CD14-positive monocyte (primary cell): ENCODE measurements around the gene JDP2. TPM values are rescaled to one million over a fixed set of nuclear protein-coding genes. Genes with fewer than 3 reads are reported as not detected.

Source experiments
- DNase-seq, 3 donors: peaks; one replicate each; pipeline ENCODE4 v3.0.0-alpha.2; 2011 to 2022
- H2AFZ ChIP-seq: 2 replicates; pipeline ENCODE4 v1.6.0; 2012; ENCODE audit warnings: mild to moderate bottlenecking, low read depth, low read length, inconsistent platforms; ENCODE audit not compliant: insufficient read depth, poor library complexity, severe bottlenecking
- H3K27ac ChIP-seq, 2 donors: 1 replicate in 1 of 2; 2 replicates in 1 of 2; pipeline ENCODE4 v1.5.1; 2012 to 2013; ENCODE audit warnings: low read length in 2 of 2, control low read depth in 1 of 2, inconsistent platforms in 1 of 2, low read depth in 1 of 2, mild to moderate bottlenecking in 1 of 2
- H3K27me3 ChIP-seq, 2 donors: one replicate each; pipeline versions ENCODE4 v1.6.0 to v1.6.1; 2011 to 2013; ENCODE audit warnings: low read length in 2 of 2; ENCODE audit not compliant: control insufficient read depth in 2 of 2, insufficient read depth in 2 of 2
- H3K36me3 ChIP-seq, 2 donors: replicated peaks in 1 of 2; 1 replicate in 1 of 2; 2 replicates in 1 of 2; pipeline versions ENCODE4 v1.5.1 to v1.6.1; 2012 to 2013; ENCODE audit warnings: low read length in 2 of 2, control low read depth in 1 of 2, inconsistent platforms in 1 of 2, mild to moderate bottlenecking in 1 of 2; ENCODE audit not compliant: insufficient read depth in 2 of 2, control insufficient read depth in 1 of 2
- H3K4me1 ChIP-seq, 2 donors: 1 replicate in 1 of 2; 2 replicates in 1 of 2; pipeline versions ENCODE4 v1.5.1 to v1.6.1; 2012 to 2013; ENCODE audit warnings: low read length in 2 of 2, control low read depth in 1 of 2, inconsistent platforms in 1 of 2, mild to moderate bottlenecking in 1 of 2, moderate library complexity in 1 of 2; ENCODE audit not compliant: insufficient read depth in 2 of 2, control insufficient read depth in 1 of 2
- H3K4me2 ChIP-seq: replicated peaks from 2 replicates; pipeline ENCODE3; 2012; ENCODE audit warnings: low read length, moderate library complexity, mild to moderate bottlenecking; ENCODE audit not compliant: poor library complexity, severe bottlenecking; ENCODE audit errors: extremely low read depth
- H3K4me3 ChIP-seq, 3 experiments: fragments of 200-600 bp in 1 of 3; sonication (generic) in 1 of 3; replicated peaks in 1 of 3; 1 replicate in 2 of 3; 2 replicates in 1 of 3; pipeline ENCODE4 v1.5.1; 2011 to 2013; ENCODE audit warnings: low read length in 3 of 3, mild to moderate bottlenecking in 3 of 3, control low read depth in 2 of 3, low read depth in 2 of 3, inconsistent platforms in 1 of 3, moderate library complexity in 1 of 3
- H3K79me2 ChIP-seq: 2 replicates; pipeline ENCODE4 v1.6.0; 2012; ENCODE audit warnings: mild to moderate bottlenecking, control low read depth, inconsistent platforms, low read length, moderate library complexity; ENCODE audit not compliant: insufficient read depth
- H3K9ac ChIP-seq: 2 replicates; pipeline ENCODE4 v1.6.0; 2017; ENCODE audit warnings: low read length, mild to moderate bottlenecking; ENCODE audit not compliant: insufficient read depth, poor library complexity, severe bottlenecking
- H3K9me3 ChIP-seq, 2 donors: replicated peaks in 1 of 2; 1 replicate in 1 of 2; 2 replicates in 1 of 2; pipeline versions ENCODE4 v1.5.1 to v1.6.1; 2012 to 2013; ENCODE audit warnings: low read length in 2 of 2, control low read depth in 1 of 2; ENCODE audit not compliant: control insufficient read depth in 1 of 2, insufficient read depth in 1 of 2
- H4K20me1 ChIP-seq: 2 replicates; pipeline ENCODE4 v1.6.0; 2012; ENCODE audit warnings: mild to moderate bottlenecking, low read length, control low read depth, moderate library complexity; ENCODE audit not compliant: insufficient read depth
- H3K27ac Mint-ChIP-seq, 7 donors: one replicate each; pipeline ENCODE4 v1.8.0; 2020; ENCODE audit warnings: mild to moderate bottlenecking in 7 of 7, mixed read lengths in 7 of 7, moderate library complexity in 6 of 7, inconsistent platforms in 2 of 7
- H3K27me3 Mint-ChIP-seq, 3 donors: one replicate each; pipeline ENCODE4 v1.8.0; 2021 to 2022; ENCODE audit warnings: low read depth in 3 of 3, mild to moderate bottlenecking in 3 of 3, mixed read lengths in 3 of 3, moderate library complexity in 3 of 3, inconsistent platforms in 1 of 3
- H3K36me3 Mint-ChIP-seq, 2 donors: one replicate each; pipeline ENCODE4 v1.8.0; 2020; ENCODE audit warnings: mixed read lengths in 2 of 2, inconsistent platforms in 1 of 2, mild to moderate bottlenecking in 1 of 2
- H3K4me1 Mint-ChIP-seq: one replicate; pipeline ENCODE4 v1.8.0; 2020; ENCODE audit warnings: mild to moderate bottlenecking, mixed read lengths
- H3K4me3 Mint-ChIP-seq, 2 donors: one replicate each; pipeline ENCODE4 v1.8.0; 2020; ENCODE audit warnings: mild to moderate bottlenecking in 2 of 2, mixed read lengths in 2 of 2, moderate library complexity in 1 of 2
- H3K9me3 Mint-ChIP-seq, 7 donors: one replicate each; pipeline ENCODE4 v1.8.0; 2020 to 2022; ENCODE audit warnings: mixed read lengths in 7 of 7, mild to moderate bottlenecking in 6 of 7, moderate library complexity in 6 of 7, inconsistent platforms in 2 of 7
- CTCF ChIP-seq: fragments of 200-600 bp; IDR thresholded peaks from one replicate; pipeline ENCODE4 v1.8.0; 2022; ENCODE audit warnings: antibody characterized with exemption, mild to moderate bottlenecking
- WGBS: methylation state at CpG from one replicate; pipeline ENCODE4 v1.1.5; 2013; ENCODE audit warnings: missing lambda C conversion rate; ENCODE audit not compliant: insufficient coverage; 5-methylcytosine and 5-hydroxymethylcytosine counted together
- intact Hi-C, 2 donors: fragments of 100-400 bp; cut with micrococcal nuclease; formaldehyde crosslinking; loops; one replicate each; pipeline versions ENCODE4 v1.15.0 to v1.15.1; 2023
- polyA plus RNA-seq, 3 donors: library from polyadenylated mRNA; depleted of rRNA in 1 of 3; unstranded in 2 of 3; stranded (reverse) in 1 of 3; fragments of 300-500 nt in 2 of 3; fragments of >200 nt in 1 of 3; fragmentation: Illumina TruSeq in 2 of 3; gene quantifications; 1 replicate in 2 of 3; 2 replicates in 1 of 3; pipeline ENCODE4 v1.2.3, GENCODE V29; 2012 to 2021

The JDP2 gene
- polyA plus RNA-seq, 3 donors, result 3.5 to 69.2 (median 14.2) TPM

GRCh38 chr14:75449696-75450095 lies 21.9 kb downstream of the JDP2 start:
- H3K27ac ChIP-seq, result no peak overlapping the region
- peaks cover 21 to 40% of the 10 kb centered on the region in 2 donors for H3K4me1 ChIP-seq
- WGBS, result 71% methylated on average over 1 of the region's 4 CpGs
- H3K4me1 Mint-ChIP-seq, result peaks cover 71% of the 10 kb centered on the region
- H2AFZ ChIP-seq, result no peak overlapping the region
- H3K9me3 Mint-ChIP-seq, result no peaks in the 10 kb centered on the region
- H3K9ac ChIP-seq, result no peak overlapping the region
- H3K36me3 Mint-ChIP-seq, result peaks cover 74 to 88% of the 10 kb centered on the region in 2 donors
- peak overlapping the region in 1 of 7 donors; percentile 16 for H3K27ac Mint-ChIP-seq
- H3K4me2 ChIP-seq, result no peak overlapping the region
- H3K36me3 ChIP-seq, result peaks cover 53 to 93% of the 10 kb centered on the region in 2 donors
- peaks cover 0 to 3% (median 0%) of the 10 kb centered on the region in 3 donors for H3K27me3 Mint-ChIP-seq
- peaks cover 100% of the 10 kb centered on the region for H4K20me1 ChIP-seq
- no peak for DNase-seq
- intact Hi-C loops, result no loop called here
- H3K9me3 ChIP-seq, result no peaks in the 10 kb centered on the region
- TF ChIP-seq CTCF, result no peak
- no peak overlapping the region for H3K4me3 ChIP-seq
- peaks cover 96% of the 10 kb centered on the region for H3K79me2 ChIP-seq
- H3K27me3 ChIP-seq, result no peaks in the 10 kb centered on the region
- H3K4me3 Mint-ChIP-seq, result no peak overlapping the region

- Mint-ChIP-seq H3K36me3 (peaks cover 73 to 88% of the 10 kb centered on the region in 2 donors), H3K4me1 (peaks cover 72% of the 10 kb centered on the region), H3K27ac (peak overlapping the region in 2 of 7 donors; percentile 17 to 37), H3K27me3 (peaks cover 0 to 3% (median 0%) of the 10 kb centered on the region in 3 donors), H3K4me3 (no peak overlapping the region), H3K9me3 (no peaks in the 10 kb centered on the region)
- Histone ChIP-seq H3K36me3 (peaks cover 52 to 95% of the 10 kb centered on the region in 2 donors), H3K9ac (no peak overlapping the region), H3K4me3 (no peak overlapping the region), H4K20me1 (peaks cover 100% of the 10 kb centered on the region), H3K27ac (no peak overlapping the region), H3K4me1 (peaks cover 18 to 36% of the 10 kb centered on the region in 2 donors), H3K27me3 (no peaks in the 10 kb centered on the region), H2AFZ (no peak overlapping the region), H3K9me3 (no peaks in the 10 kb centered on the region), H3K4me2 (no peak overlapping the region), H3K79me2 (peaks cover 98% of the 10 kb centered on the region)
- intact Hi-C loops, result no loop called here
- 69% methylated on average over 5 of the region's 9 CpGs for WGBS
- TF ChIP-seq CTCF, result no peak
- DNase-seq, result no peak
These were observed 22.8 kb downstream of the JDP2 start for GRCh38 chr14:75450381-75451276.
